ENCODE data around the gene THBS2. TPM values are rescaled to one million over a fixed set of nuclear protein-coding genes. Genes with fewer than 3 reads are reported as not detected.

THBS2 gene
- total and polyA plus RNA-seq, 9 donors, result 26.5 to 151 (median 65.3) TPM

DNA sequence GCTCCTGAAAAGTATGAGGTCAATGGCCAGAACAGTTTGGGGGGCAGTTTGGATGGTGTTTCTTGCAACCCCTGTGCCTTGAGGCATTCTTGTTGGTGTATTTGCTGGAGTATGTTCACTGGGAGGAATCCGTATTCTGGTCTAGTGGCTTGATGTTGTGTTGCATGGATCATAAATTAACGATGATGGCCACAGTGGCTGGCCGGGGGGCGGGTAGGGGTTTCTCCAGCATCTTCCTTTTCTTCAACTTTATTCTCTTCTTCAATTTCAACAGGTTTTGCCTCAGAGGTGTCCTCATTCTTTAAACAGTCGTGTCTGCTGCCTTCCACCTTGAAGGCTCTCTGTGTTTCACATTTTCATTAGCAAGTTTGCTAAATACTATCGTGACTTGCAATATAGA, 43.0 kb upstream of the THBS2 start:
- intact Hi-C loops (cut with DNase I), result no loop called here
- DNase-seq, result no peak

DNA sequence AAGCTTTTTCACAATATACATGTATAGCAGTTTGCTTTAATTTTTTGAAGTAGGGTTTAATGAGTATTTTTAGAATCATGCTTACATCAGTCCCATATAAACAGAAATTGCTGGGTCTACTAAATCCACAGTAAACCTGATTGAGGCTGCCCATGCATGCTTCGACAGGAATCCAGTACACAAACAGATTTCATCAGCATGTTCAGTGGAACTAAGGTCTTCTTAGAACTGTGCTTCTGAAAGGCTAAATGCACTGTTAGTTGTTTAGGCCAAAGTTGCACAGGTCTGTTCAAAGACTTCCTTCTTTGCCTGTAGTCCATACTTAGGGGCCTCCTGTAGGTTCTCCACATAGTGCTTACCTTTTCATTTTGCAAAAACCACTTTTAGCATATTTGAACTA, 42.5 kb upstream of the THBS2 start:
- WGBS, 3 donors, result 71 to 84% (median 81%) methylated on average over 1 of the region's 1 CpG
- no peak overlapping the region for H3K27ac ChIP-seq
- H3K9me3 ChIP-seq, result no peaks in the 10 kb centered on the region
- H3K4me3 ChIP-seq, result no peak overlapping the region
- H3K27me3 ChIP-seq, result no peaks in the 10 kb centered on the region
- H3K36me3 ChIP-seq, result no peaks in the 10 kb centered on the region
- DNase-seq, result no peak
- H3K4me1 ChIP-seq (ENCODE audit: insufficient read depth), result no peaks in the 10 kb centered on the region
- intact Hi-C loops (cut with DNase I), result no loop called here
- TF ChIP-seq EP300 (IDR thresholded peaks at IDR 0.05) (no peak), POLR2A (IDR thresholded peaks at IDR 0.05) (no peak)
- TF ChIP-seq, protein P1, sequence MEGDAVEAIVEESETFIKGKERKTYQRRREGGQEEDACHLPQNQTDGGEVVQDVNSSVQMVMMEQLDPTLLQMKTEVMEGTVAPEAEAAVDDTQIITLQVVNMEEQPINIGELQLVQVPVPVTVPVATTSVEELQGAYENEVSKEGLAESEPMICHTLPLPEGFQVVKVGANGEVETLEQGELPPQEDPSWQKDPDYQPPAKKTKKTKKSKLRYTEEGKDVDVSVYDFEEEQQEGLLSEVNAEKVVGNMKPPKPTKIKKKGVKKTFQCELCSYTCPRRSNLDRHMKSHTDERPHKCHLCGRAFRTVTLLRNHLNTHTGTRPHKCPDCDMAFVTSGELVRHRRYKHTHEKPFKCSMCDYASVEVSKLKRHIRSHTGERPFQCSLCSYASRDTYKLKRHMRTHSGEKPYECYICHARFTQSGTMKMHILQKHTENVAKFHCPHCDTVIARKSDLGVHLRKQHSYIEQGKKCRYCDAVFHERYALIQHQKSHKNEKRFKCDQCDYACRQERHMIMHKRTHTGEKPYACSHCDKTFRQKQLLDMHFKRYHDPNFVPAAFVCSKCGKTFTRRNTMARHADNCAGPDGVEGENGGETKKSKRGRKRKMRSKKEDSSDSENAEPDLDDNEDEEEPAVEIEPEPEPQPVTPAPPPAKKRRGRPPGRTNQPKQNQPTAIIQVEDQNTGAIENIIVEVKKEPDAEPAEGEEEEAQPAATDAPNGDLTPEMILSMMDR (IDR thresholded peaks at IDR 0.05), result no peak

More for the DNA sequence above, 43.0 kb upstream of the THBS2 start:
- Histone ChIP-seq H3K27me3 (no peaks in the 10 kb centered on the region), H3K4me1 (ENCODE audit: insufficient read depth) (no peaks in the 10 kb centered on the region), H3K36me3 (no peaks in the 10 kb centered on the region), H3K27ac (no peak overlapping the region), H3K4me3 (no peak overlapping the region), H3K9me3 (no peaks in the 10 kb centered on the region)
- 63 to 78% (median 74%) methylated on average over 6 of the region's 6 CpGs for WGBS, 3 donors
- TF ChIP-seq, protein P1 (IDR thresholded peaks at IDR 0.05), result no peak
- TF ChIP-seq EP300 (IDR thresholded peaks at IDR 0.05) (no peak), POLR2A (IDR thresholded peaks at IDR 0.05) (no peak)

DNA sequence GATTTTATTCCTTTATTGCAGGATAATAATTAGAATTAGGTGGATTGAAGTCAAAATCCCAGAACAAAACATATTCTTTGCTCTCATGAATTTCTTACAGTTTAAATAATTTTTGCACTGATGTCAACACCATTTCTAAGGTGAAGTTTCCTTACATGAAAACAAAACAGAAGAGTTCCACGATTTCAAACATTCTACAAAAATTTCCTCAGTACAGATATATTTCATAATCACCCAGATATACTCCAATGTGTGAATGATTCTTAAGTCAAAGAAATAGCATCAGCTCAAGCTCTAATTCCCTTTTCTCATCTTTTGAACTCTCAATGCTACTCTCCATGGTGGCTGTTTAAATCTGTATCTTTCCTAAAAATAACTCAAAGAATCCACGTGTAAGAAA, 39.5 kb upstream of the THBS2 start:
- TF ChIP-seq POLR2A (IDR thresholded peaks at IDR 0.05) (no peak), EP300 (IDR thresholded peaks at IDR 0.05) (no peak)
- TF ChIP-seq, protein P1 (IDR thresholded peaks at IDR 0.05), result no peak
- WGBS, 3 donors, result 51 to 57% (median 55%) methylated on average over 2 of the region's 2 CpGs
- Histone ChIP-seq H3K9me3 (no peaks in the 10 kb centered on the region), H3K4me1 (ENCODE audit: insufficient read depth) (no peaks in the 10 kb centered on the region), H3K4me3 (no peak overlapping the region), H3K27ac (no peak overlapping the region), H3K27me3 (no peaks in the 10 kb centered on the region), H3K36me3 (no peaks in the 10 kb centered on the region)
- intact Hi-C loops (cut with DNase I), result no loop called here
- DNase-seq, result no peak

DNA sequence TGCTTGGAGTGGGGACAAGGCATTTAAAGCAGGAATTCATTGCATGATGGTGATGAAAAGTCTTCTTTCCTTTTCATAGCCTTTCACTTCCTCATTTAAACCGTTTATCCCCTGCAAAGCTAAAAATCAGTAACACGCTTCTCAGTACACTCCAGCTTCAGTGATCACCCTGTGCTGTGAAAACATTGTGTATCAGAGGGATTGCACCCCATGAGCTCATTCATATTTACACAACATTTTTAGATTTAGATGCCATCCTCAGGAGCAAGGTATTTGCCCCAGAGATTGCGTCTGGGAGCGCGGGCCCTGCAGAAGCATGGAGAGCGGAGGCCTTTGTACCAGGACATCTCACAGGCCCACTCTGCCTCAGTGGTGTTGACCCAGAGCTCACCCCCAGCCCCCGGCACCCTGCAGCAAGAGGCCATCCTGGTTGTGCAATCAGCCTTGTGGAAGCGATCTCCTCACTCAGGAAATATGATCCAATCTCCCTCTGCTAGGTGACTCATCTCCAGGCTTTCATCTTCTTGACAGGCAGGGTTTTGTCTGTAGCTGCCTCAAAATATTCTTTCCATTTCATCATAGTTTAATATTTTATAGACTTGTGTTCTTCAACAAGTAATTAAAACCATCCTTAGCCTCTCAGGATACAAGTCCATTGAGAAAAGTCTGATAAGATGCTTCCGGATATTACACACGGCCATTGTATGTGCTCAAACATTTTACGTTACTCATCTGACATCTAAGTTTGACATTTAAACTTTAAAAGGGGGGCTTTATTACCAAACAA, 38.9 kb upstream of the THBS2 start:
- Histone ChIP-seq H3K4me1 (ENCODE audit: insufficient read depth) (no peaks in the 10 kb centered on the region), H3K4me3 (no peak overlapping the region), H3K36me3 (no peaks in the 10 kb centered on the region), H3K27me3 (no peaks in the 10 kb centered on the region), H3K27ac (no peak overlapping the region), H3K9me3 (no peaks in the 10 kb centered on the region)
- WGBS, 3 donors, result 69 to 79% (median 74%) methylated on average over 11 of the region's 11 CpGs
- intact Hi-C loops (cut with DNase I), result no loop called here
- peak in 2 of 5 donors; percentile 60 to 63 for DNase-seq
- TF ChIP-seq POLR2A (IDR thresholded peaks at IDR 0.05), result no peak

DNA sequence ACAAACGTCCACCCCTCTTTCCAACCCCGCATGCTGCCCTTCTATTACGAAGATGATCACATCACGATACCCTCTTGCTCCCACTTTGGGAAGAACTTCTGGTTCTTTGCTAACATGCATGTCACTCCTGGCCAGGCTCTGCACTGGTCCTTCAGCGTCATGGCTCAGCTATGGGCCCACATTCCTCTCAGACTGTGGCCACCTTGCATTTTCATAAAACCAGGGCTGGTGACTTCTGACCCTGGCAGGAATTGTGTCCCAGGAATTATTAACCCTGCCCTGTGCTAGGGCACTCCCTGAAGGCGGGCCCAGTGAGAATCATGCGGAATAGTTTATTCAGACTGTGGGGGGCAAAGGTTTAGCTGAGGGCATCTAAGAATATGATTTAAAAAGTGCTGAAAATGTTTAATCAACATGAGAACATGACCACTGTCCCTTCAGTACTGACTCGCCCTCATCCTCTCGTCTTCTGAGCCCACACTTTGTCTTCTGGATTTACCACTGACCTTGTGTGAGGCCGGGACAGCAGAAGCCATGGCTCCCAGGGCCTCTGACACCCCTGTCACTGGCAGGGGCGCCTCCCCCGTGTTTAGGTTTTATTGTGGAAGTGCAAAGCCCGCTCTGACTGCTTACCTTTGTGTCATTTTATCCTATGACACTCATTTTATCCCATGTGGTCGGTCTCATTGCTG, 38.1 kb upstream of the THBS2 start:
- WGBS, 3 donors, result 89 to 90% (median 89%) methylated on average over 14 of the region's 14 CpGs
- Histone ChIP-seq H3K9me3 (no peaks in the 10 kb centered on the region), H3K4me3 (no peak overlapping the region), H3K27ac (no peak overlapping the region), H3K4me1 (ENCODE audit: insufficient read depth) (no peaks in the 10 kb centered on the region), H3K36me3 (no peaks in the 10 kb centered on the region), H3K27me3 (no peaks in the 10 kb centered on the region)
- intact Hi-C loops (cut with DNase I), result no loop called here
- no peak for DNase-seq
- TF ChIP-seq, protein P1 (IDR thresholded peaks at IDR 0.05), result no peak
- TF ChIP-seq POLR2A (IDR thresholded peaks at IDR 0.05) (no peak), EP300 (IDR thresholded peaks at IDR 0.05) (no peak)

Measured in ovary (tissue), 9 donors.